Endothelial cell of umbilical vein (primary cell): ENCODE data around the gene ELOB. TPM values are rescaled to one million over a fixed set of nuclear protein-coding genes. Genes with fewer than 3 reads are reported as not detected.

Experiments
- BruUV-seq: library from RNA; stranded (reverse); fragments of 400-500 nt; replicated peaks from 2 replicates; lab custom pipeline; 2021; lab: Mats Ljungman, UMichigan
- CTCF ChIA-PET: fragments of 300-600, 350-600 bp; sonication (Branson Sonifier 250); formaldehyde crosslinking; loops from one replicate; lab custom pipeline; 2021; ENCODE audit warnings: antibody characterized with exemption, inconsistent platforms; lab: Charles Lee
- POLR2A ChIA-PET: fragments of 300-600, 350-600 bp; sonication (Branson Sonifier 250); formaldehyde crosslinking; loops from one replicate; lab custom pipeline; 2021; ENCODE audit warnings: antibody characterized with exemption, inconsistent platforms; lab: Charles Lee
- DNase-seq: peaks from one replicate; pipeline ENCODE4 v3.0.0-alpha.2; 2011; ENCODE audit warnings: low read depth, low spot score
- FAIRE-seq: peaks from 2 replicates; lab custom pipeline; 2011; peaks lifted over from hg19 to GRCh38; lab: Jason Lieb, UNC
- H2AFZ ChIP-seq: 2 replicates; pipeline ENCODE4 v1.6.0; 2012; ENCODE audit warnings: low read depth, low read length, control low read depth, inconsistent platforms
- H3K27ac ChIP-seq: 2 replicates; pipeline ENCODE4 v1.5.1; 2011; ENCODE audit warnings: low read depth, mild to moderate bottlenecking, control low read depth, low read length, moderate library complexity; ENCODE audit not compliant: insufficient read depth
- H3K27me3 ChIP-seq, 2 experiments: 2 replicates each; pipeline versions ENCODE4 v1.6.0 to v1.6.1; 2011; ENCODE audit warnings: low read length in 2 of 2, mixed read lengths in 1 of 2; ENCODE audit not compliant: control insufficient read depth in 2 of 2, insufficient read depth in 2 of 2
- H3K36me3 ChIP-seq, 2 experiments: 2 replicates in 1 of 2; 3 replicates in 1 of 2; pipeline ENCODE4 v1.5.1; 2011; ENCODE audit warnings: low read length in 2 of 2, mild to moderate bottlenecking in 1 of 2, moderate library complexity in 1 of 2; ENCODE audit not compliant: control insufficient read depth in 2 of 2, insufficient read depth in 2 of 2; ENCODE audit errors: extremely low read depth in 1 of 2
- H3K4me1 ChIP-seq: 3 replicates; pipeline ENCODE4 v1.5.1; 2011; ENCODE audit warnings: mild to moderate bottlenecking, low read length; ENCODE audit not compliant: control insufficient read depth, insufficient read depth; ENCODE audit errors: extremely low read depth
- H3K4me2 ChIP-seq: 2 replicates; pipeline ENCODE4 v1.6.1; 2011; ENCODE audit warnings: low read length, control low read depth, mixed read lengths; ENCODE audit not compliant: insufficient read depth
- H3K4me3 ChIP-seq, 3 experiments: fragments of 200-600 bp in 1 of 3; sonication (generic), shearing (Covaris generic) in 1 of 3; replicated peaks in 1 of 3; 2 replicates each; pipeline ENCODE4 v1.5.1; 2011 to 2016; ENCODE audit warnings: control low read depth in 3 of 3, low read length in 3 of 3, mild to moderate bottlenecking in 2 of 3, inconsistent platforms in 1 of 3, low read depth in 1 of 3, moderate library complexity in 1 of 3; ENCODE audit not compliant: insufficient read depth in 1 of 3
- H3K79me2 ChIP-seq: 2 replicates; pipeline ENCODE4 v1.6.0; 2012; ENCODE audit warnings: low read length, inconsistent platforms; ENCODE audit not compliant: control insufficient read depth, insufficient read depth
- H3K9ac ChIP-seq: replicated peaks from 2 replicates; pipeline ENCODE3; 2011; ENCODE audit warnings: low read length, control low read depth; ENCODE audit not compliant: insufficient read depth; ENCODE audit errors: extremely low read depth
- H3K9me1 ChIP-seq: replicated peaks from 3 replicates; pipeline ENCODE4 v1.6.0; 2011; ENCODE audit warnings: mild to moderate bottlenecking, low read length; ENCODE audit not compliant: control insufficient read depth, insufficient read depth; ENCODE audit errors: extremely low read depth
- H3K9me3 ChIP-seq: replicated peaks from 2 replicates; pipeline ENCODE4 v1.5.1; 2012; ENCODE audit warnings: low read length, inconsistent platforms; ENCODE audit not compliant: control insufficient read depth, insufficient read depth
- H4K20me1 ChIP-seq: replicated peaks from 2 replicates; pipeline ENCODE3; 2011; ENCODE audit warnings: mild to moderate bottlenecking, low read length; ENCODE audit not compliant: control insufficient read depth, insufficient read depth; ENCODE audit errors: extremely low read depth
- CTCF ChIP-seq, 2 donors: IDR thresholded peaks; 1 replicate in 1 of 2; 2 replicates in 1 of 2; pipeline ENCODE4 v1.5.1; 2011; ENCODE audit warnings: low read length in 2 of 2, mild to moderate bottlenecking in 2 of 2, moderate library complexity in 2 of 2, control low read depth in 1 of 2, inconsistent platforms in 1 of 2, low read depth in 1 of 2; ENCODE audit not compliant: insufficient read depth in 1 of 2; ENCODE audit errors: extremely low read depth in 1 of 2
- EZH2 ChIP-seq: IDR thresholded peaks from 2 replicates; pipeline ENCODE4 v1.6.1; 2012; ENCODE audit warnings: borderline replicate concordance, low read depth, mild to moderate bottlenecking, moderate library complexity, low read length, inconsistent platforms; ENCODE audit not compliant: severe bottlenecking
- FOS ChIP-seq: IDR thresholded peaks from 2 replicates; pipeline ENCODE4 v1.6.1; 2011; ENCODE audit warnings: mild to moderate bottlenecking, low read length, moderate library complexity, borderline replicate concordance; ENCODE audit not compliant: insufficient read depth
- GATA2 ChIP-seq: IDR thresholded peaks from 2 replicates; pipeline ENCODE4 v1.7.0; 2011; ENCODE audit warnings: low read depth, mild to moderate bottlenecking, moderate library complexity, mixed read lengths, low read length; ENCODE audit not compliant: insufficient read length, insufficient read depth
- JUN ChIP-seq: IDR thresholded peaks from 2 replicates; pipeline ENCODE4 v1.6.1; 2011; ENCODE audit warnings: borderline replicate concordance, low read depth; ENCODE audit not compliant: insufficient read length, insufficient read depth
- MAX ChIP-seq: IDR thresholded peaks from 2 replicates; pipeline ENCODE4 v1.6.1; 2011; ENCODE audit not compliant: insufficient read depth, insufficient read length
- MYC ChIP-seq: IDR thresholded peaks from one replicate; pipeline ENCODE4 v1.6.1; 2011; ENCODE audit warnings: mild to moderate bottlenecking, low read depth, low read length
- POLR2A ChIP-seq: IDR thresholded peaks from 2 replicates; pipeline ENCODE4 v1.6.1; 2012; ENCODE audit warnings: low read depth, mild to moderate bottlenecking, control low read depth, low read length
- POLR2AphosphoS5 ChIP-seq: IDR thresholded peaks from 2 replicates; pipeline ENCODE4 v1.6.1; 2012; ENCODE audit warnings: low read depth, mild to moderate bottlenecking, control low read depth, low read length, moderate library complexity; ENCODE audit not compliant: insufficient read depth
- dilution Hi-C: fragments of 300-500 bp; cut with MboI; formaldehyde crosslinking; loops from one replicate; pipeline ENCODE4 v1.15.0; 2019; ENCODE audit warnings: low sequenced_read_pairs; ENCODE audit not compliant: extremely low pct_ligation_motif_present
- intact Hi-C: fragments of 100-400 bp; cut with micrococcal nuclease; formaldehyde crosslinking; loops from one replicate; pipeline ENCODE4 v1.10.0; 2022
- polyA plus RNA-seq, 4 experiments: library from polyadenylated mRNA; depleted of rRNA in 3 of 4; stranded (reverse) in 3 of 4; unstranded in 1 of 4; fragments of >200 nt; gene quantifications; 2 replicates each; pipeline versions ENCODE4 v1.2.1 to v1.2.3, GENCODE V29; 2011 to 2012; ENCODE audit warnings: missing spikeins in 1 of 4
- total RNA-seq: library from RNA; stranded (reverse); gene quantifications from 2 replicates; pipeline ENCODE4 v1.2.3, GENCODE V29; 2021

ELOB gene
- total and polyA plus RNA-seq, 2 donors (not counting 3 experiments of a cell fraction or from before 2014, with no cell fraction given): 251 to 848 TPM

DNA sequence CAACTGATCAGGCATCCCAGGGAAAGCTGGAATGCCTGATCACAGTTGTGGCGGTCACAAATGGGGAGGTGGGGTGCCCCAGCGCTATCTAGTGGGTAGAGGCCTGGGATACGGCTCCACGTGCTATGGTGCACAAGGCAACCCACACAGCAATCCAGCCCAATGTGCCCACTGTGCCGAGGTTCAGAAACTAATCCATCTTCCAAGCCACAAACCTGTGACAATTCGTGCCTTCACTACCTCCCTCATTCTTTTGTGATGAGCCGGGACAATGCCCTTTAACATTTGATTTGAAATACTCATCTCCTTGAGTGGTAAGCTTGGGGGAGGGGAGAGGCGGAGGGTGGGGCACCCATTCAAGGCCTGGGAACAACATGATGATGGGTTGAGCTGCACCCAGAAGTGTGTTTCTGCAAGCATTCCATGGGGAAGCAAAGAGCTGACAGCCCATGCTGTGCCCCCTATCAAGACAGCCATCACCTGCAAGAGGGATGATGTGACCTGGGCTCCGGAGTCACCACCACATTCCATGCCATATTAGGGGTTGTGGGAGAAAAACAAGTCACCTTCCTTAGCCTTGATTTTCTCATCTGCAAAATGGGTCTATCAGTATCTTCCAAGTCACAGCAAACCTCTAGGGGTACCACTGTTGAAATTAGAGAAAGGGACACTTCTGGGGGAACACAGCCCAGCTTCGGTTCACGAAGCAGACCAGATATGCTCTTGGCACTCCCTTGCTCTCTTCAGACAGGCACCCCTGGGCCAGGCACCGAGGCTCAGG is 3.7 kb downstream of the ELOB start:
- POLR2A ChIA-PET: no interaction called here
- peaks cover 8% of the 10 kb centered on the region for H3K4me1 ChIP-seq
- no TSS peak for BruUV-seq
- DNase-seq (no peak), FAIRE-seq (no peak)
- peaks cover 18% of the 10 kb centered on the region for H3K79me2 ChIP-seq
- H3K9me3 ChIP-seq: no peaks in the 10 kb centered on the region
- H3K4me3 ChIP-seq: no peak overlapping the region
- H3K36me3 ChIP-seq: peaks cover 15 to 40% of the 10 kb centered on the region in 2 experiments
- TF ChIP-seq MAX (no peak), EZH2 (no peak), GATA2 (no peak), POLR2A (no peak), CTCF (IDR thresholded peaks at IDR 0.05; ENCODE audit: extremely low read depth in 1 of 2, insufficient read depth in 1 of 2, low read depth in 1 of 2, low read length in 2 of 2) (no peak), JUN (no peak), POLR2AphosphoS5 (no peak), MYC (no peak), FOS (no peak)
- dilution Hi-C loops (no loop called here), intact Hi-C loops (loop anchor here (10.0 kb wide), 1 partner anchor 61 kb away; the partner anchor contains the start of gene ZG16B)
- no peaks in the 10 kb centered on the region for H3K27me3 ChIP-seq
- H2AFZ ChIP-seq: no peak overlapping the region
- CTCF ChIA-PET: interaction anchor here (0.6 to 1.1 kb wide), 3 partner anchors 21 to 95 kb away, joined by 3 to 4 read pairs (median 4); partner anchors contain the start of gene SRRM2
- no peaks in the 10 kb centered on the region for H4K20me1 ChIP-seq
- H3K4me2 ChIP-seq: no peak overlapping the region
- H3K27ac ChIP-seq: no peak overlapping the region
- no peak overlapping the region for H3K9ac ChIP-seq
- H3K9me1 ChIP-seq: no peaks in the 10 kb centered on the region
